H9 (cell line): Measurements from ENCODE around the gene ERCC8. TPM values are rescaled to one million over a fixed set of nuclear protein-coding genes. Genes with fewer than 3 reads are reported as not detected.

Experiments
- DNase-seq: peaks from one replicate; pipeline ENCODE4 v3.0.0-alpha.2; 2017
- H2AFZ ChIP-seq: one replicate; pipeline ENCODE4 v1.6.1; 2013; ENCODE audit warnings: mild to moderate bottlenecking, low read length, control low read depth, moderate library complexity
- H2AK5ac ChIP-seq: 2 replicates; pipeline ENCODE4 v1.6.1; 2013; ENCODE audit warnings: low read length, control low read depth, mixed read lengths; ENCODE audit not compliant: insufficient read length
- H2BK120ac ChIP-seq: one replicate; pipeline ENCODE4 v1.6.1; 2013; ENCODE audit warnings: low read depth, mild to moderate bottlenecking, low read length, control low read depth, inconsistent platforms; ENCODE audit not compliant: poor library complexity, severe bottlenecking
- H2BK12ac ChIP-seq: 2 replicates; pipeline ENCODE4 v1.6.1; 2013; ENCODE audit warnings: low read length, control low read depth, mixed read lengths, low read depth; ENCODE audit not compliant: insufficient read length
- H2BK15ac ChIP-seq: 2 replicates; pipeline ENCODE4 v1.6.1; 2013; ENCODE audit warnings: low read depth, low read length, control low read depth
- H2BK20ac ChIP-seq: one replicate; pipeline ENCODE4 v1.6.1; 2013; ENCODE audit warnings: low read depth, mild to moderate bottlenecking, low read length, control low read depth, inconsistent platforms; ENCODE audit not compliant: poor library complexity, severe bottlenecking
- H2BK5ac ChIP-seq: 2 replicates; pipeline ENCODE4 v1.6.1; 2013; ENCODE audit warnings: low read length, control low read depth, mixed read lengths; ENCODE audit not compliant: insufficient read length
- H3K14ac ChIP-seq: 2 replicates; pipeline ENCODE4 v1.6.1; 2013; ENCODE audit warnings: low read length, control low read depth; ENCODE audit not compliant: insufficient read depth
- H3K18ac ChIP-seq: 2 replicates; pipeline ENCODE4 v1.6.1; 2013; ENCODE audit warnings: low read depth, mild to moderate bottlenecking, mixed read lengths, low read length, control low read depth; ENCODE audit not compliant: insufficient read length
- H3K23ac ChIP-seq: 2 replicates; pipeline ENCODE4 v1.6.1; 2013; ENCODE audit warnings: low read length, control low read depth, mixed read lengths, low read depth; ENCODE audit not compliant: insufficient read length
- H3K23me2 ChIP-seq: 2 replicates; pipeline ENCODE4 v1.6.1; 2013; ENCODE audit warnings: low read depth, mild to moderate bottlenecking, mixed read lengths, low read length, control low read depth; ENCODE audit not compliant: insufficient read length, poor library complexity, severe bottlenecking
- H3K27ac ChIP-seq: 2 replicates; pipeline ENCODE4 v1.5.1; 2013; ENCODE audit warnings: low read length, control low read depth, mixed read lengths, low read depth; ENCODE audit not compliant: insufficient read length
- H3K27me3 ChIP-seq: 2 replicates; pipeline ENCODE4 v1.6.1; 2013; ENCODE audit warnings: low read length, control low read depth, inconsistent platforms; ENCODE audit not compliant: insufficient read depth
- H3K4ac ChIP-seq: 2 replicates; pipeline ENCODE4 v1.6.1; 2013; ENCODE audit warnings: low read depth, mild to moderate bottlenecking, control low read depth, inconsistent platforms, low read length, moderate library complexity
- H3K4me1 ChIP-seq: 2 replicates; pipeline ENCODE4 v1.6.1; 2013; ENCODE audit warnings: low read length, control low read depth, inconsistent platforms; ENCODE audit not compliant: insufficient read depth
- H3K4me2 ChIP-seq: 2 replicates; pipeline ENCODE4 v1.6.1; 2013; ENCODE audit warnings: low read length, control low read depth, mixed read lengths; ENCODE audit not compliant: insufficient read length, insufficient read depth
- H3K56ac ChIP-seq: 2 replicates; pipeline ENCODE4 v1.6.1; 2013; ENCODE audit warnings: low read depth, mild to moderate bottlenecking, mixed read lengths, low read length, control low read depth; ENCODE audit not compliant: insufficient read length
- H3K79me1 ChIP-seq: 2 replicates; pipeline ENCODE4 v1.6.1; 2013; ENCODE audit warnings: low read depth, mild to moderate bottlenecking, moderate library complexity, low read length, control low read depth, inconsistent platforms; ENCODE audit not compliant: insufficient read depth, poor library complexity, severe bottlenecking
- H3K79me2 ChIP-seq: 2 replicates; pipeline ENCODE4 v1.6.1; 2013; ENCODE audit warnings: low read length, control low read depth, inconsistent platforms; ENCODE audit not compliant: insufficient read depth
- H3K9ac ChIP-seq: 2 replicates; pipeline ENCODE4 v1.6.1; 2013; ENCODE audit warnings: low read length, control low read depth, mixed read lengths; ENCODE audit not compliant: insufficient read length; ENCODE audit errors: extremely low read depth
- H3K9me3 ChIP-seq: one replicate; pipeline ENCODE4 v1.6.1; 2013; ENCODE audit warnings: low read depth, low read length, inconsistent platforms; ENCODE audit not compliant: control insufficient read depth
- H3T11ph ChIP-seq: one replicate; pipeline ENCODE4 v1.6.1; 2013; ENCODE audit warnings: mild to moderate bottlenecking, low read length, control low read depth, inconsistent platforms
- H4K20me1 ChIP-seq: one replicate; pipeline ENCODE4 v1.6.1; 2013; ENCODE audit not compliant: control insufficient read depth, insufficient read length, insufficient read depth
- H4K5ac ChIP-seq: 2 replicates; pipeline ENCODE4 v1.6.1; 2013; ENCODE audit warnings: low read depth, mild to moderate bottlenecking, mixed read lengths, low read length, control low read depth; ENCODE audit not compliant: insufficient read length
- H4K8ac ChIP-seq: replicated peaks from 2 replicates; pipeline ENCODE4 v1.6.1; 2013; ENCODE audit warnings: low read length, control low read depth, mixed read lengths, low read depth; ENCODE audit not compliant: insufficient read length
- H4K91ac ChIP-seq: 2 replicates; pipeline ENCODE4 v1.6.1; 2013; ENCODE audit warnings: low read depth, mild to moderate bottlenecking, moderate library complexity, mixed read lengths, low read length, control low read depth; ENCODE audit not compliant: insufficient read length
- H3K27ac Mint-ChIP-seq, 3 experiments: 2 replicates in 2 of 3; 3 replicates in 1 of 3; pipeline ENCODE4 v1.8.0; 2020 to 2021; ENCODE audit warnings: mixed read lengths in 3 of 3, mild to moderate bottlenecking in 1 of 3, moderate library complexity in 1 of 3
- H3K27me3 Mint-ChIP-seq: 2 replicates; pipeline ENCODE4 v1.8.0; 2021; ENCODE audit warnings: low read depth, mild to moderate bottlenecking, moderate library complexity, mixed read lengths
- H3K36me3 Mint-ChIP-seq, 3 experiments: 2 replicates in 2 of 3; 3 replicates in 1 of 3; pipeline ENCODE4 v1.8.0; 2020 to 2021; ENCODE audit warnings: low read depth in 3 of 3, mixed read lengths in 3 of 3; ENCODE audit not compliant: insufficient read depth in 1 of 3
- H3K4me1 Mint-ChIP-seq, 2 experiments: 2 replicates each; pipeline ENCODE4 v1.8.0; 2020; ENCODE audit warnings: mixed read lengths in 2 of 2
- H3K4me3 Mint-ChIP-seq, 2 experiments: 2 replicates in 1 of 2; 3 replicates in 1 of 2; pipeline ENCODE4 v1.8.0; 2020 to 2021; ENCODE audit warnings: mild to moderate bottlenecking in 2 of 2, mixed read lengths in 2 of 2, moderate library complexity in 1 of 2
- H3K9me3 Mint-ChIP-seq, 2 experiments: 2 replicates in 1 of 2; 3 replicates in 1 of 2; pipeline ENCODE4 v1.8.0; 2020; ENCODE audit warnings: mild to moderate bottlenecking in 2 of 2, mixed read lengths in 2 of 2, moderate library complexity in 1 of 2
- CTCF ChIP-seq: fragments of 200-600 bp; sonication (generic); conservative IDR thresholded peaks from 3 replicates; pipeline ENCODE4 v1.8.0; 2021; ENCODE audit warnings: antibody characterized with exemption, mild to moderate bottlenecking
- WGBS: extraction: QIAGEN DNeasy Blood & Tissue Kit; methylation state at CpG from one replicate; pipeline ENCODE4 v1.1.7; 2013; ENCODE audit warnings: missing lambda C conversion rate, low lambda C conversion rate, mixed read lengths; ENCODE audit not compliant: insufficient read length; ENCODE audit errors: extremely low coverage; 5-methylcytosine and 5-hydroxymethylcytosine counted together
- total RNA-seq: library from RNA; stranded (reverse); gene quantifications from 2 replicates; pipeline ENCODE4 v1.2.1, GENCODE V29; 2021

Gene ERCC8
- total RNA-seq, 1 experiment from 2014 or later: 18.0 TPM

GRCh38 chr5:60943624-60944023 is 1.2 kb downstream of the ERCC8 start:
- no peak overlapping the region for H3K18ac ChIP-seq
- no peak overlapping the region for H3K4ac ChIP-seq
- H3K14ac ChIP-seq: no peak overlapping the region
- H4K91ac ChIP-seq: no peak overlapping the region
- no peak overlapping the region for H3K23ac ChIP-seq
- no peaks in the 10 kb centered on the region for H3K27me3 ChIP-seq
- H3K56ac ChIP-seq: no peak overlapping the region
- H3K9me3 ChIP-seq: no peaks in the 10 kb centered on the region
- DNase-seq: no peak
- no peak overlapping the region for H2BK15ac ChIP-seq
- no peak overlapping the region for H2BK12ac ChIP-seq
- H2BK5ac ChIP-seq: no peak overlapping the region
- WGBS: no CpG with 5 or more reads among the region's 3 CpGs
- no peak overlapping the region for H3K27ac ChIP-seq
- Mint-ChIP-seq H3K27ac (no peak overlapping the region), H3K4me1 (peaks cover 4 to 7% of the 10 kb centered on the region in 2 experiments; a peak in 3 of 4 replicates), H3K9me3 (peaks cover 0 to 3% of the 10 kb centered on the region in 2 experiments; a peak in 3 of 5 replicates), H3K4me3 (no peak overlapping the region), H3K36me3 (peaks cover 7 to 24% (median 16%) of the 10 kb centered on the region in 3 experiments), H3K27me3 (peaks cover 10% of the 10 kb centered on the region)
- peaks cover 17% of the 10 kb centered on the region for H3K23me2 ChIP-seq
- H3T11ph ChIP-seq: no peak overlapping the region
- H2AFZ ChIP-seq: no peak overlapping the region
- no peaks in the 10 kb centered on the region for H3K79me1 ChIP-seq
- peaks cover 7% of the 10 kb centered on the region; the same call in 1 of the 2 replicates for H3K79me2 ChIP-seq
- no peak for TF ChIP-seq CTCF
- H2AK5ac ChIP-seq: no peak overlapping the region
- H3K4me1 ChIP-seq: peaks cover 3% of the 10 kb centered on the region; the same call in 1 of the 2 replicates
- no peak overlapping the region for H4K5ac ChIP-seq
- no peak overlapping the region for H4K8ac ChIP-seq
- H3K9ac ChIP-seq: no peak overlapping the region
- no peak overlapping the region for H2BK120ac ChIP-seq
- H2BK20ac ChIP-seq: no peak overlapping the region
- H4K20me1 ChIP-seq: no peaks in the 10 kb centered on the region
- no peak overlapping the region for H3K4me2 ChIP-seq
